Neural progenitor cell (in vitro differentiated cells): ENCODE measurements around the gene KRT13.

ENCODE experiments used
- EZH2 ChIP-seq: fragments of 200-600 bp; sonication (generic); IDR thresholded peaks from 2 replicates; pipeline ENCODE4 v1.6.1; 2017; ENCODE audit warnings: antibody characterized with exemption, mild to moderate bottlenecking, moderate library complexity
- EZH2phosphoT487 ChIP-seq: fragments of 200-600 bp; sonication (generic); IDR thresholded peaks from 2 replicates; pipeline ENCODE4 v1.6.1; 2017; ENCODE audit warnings: antibody characterized with exemption
- TF ChIP-seq, protein P1 (sequence below): fragments of 200-600 bp; sonication (generic); IDR thresholded peaks from 2 replicates; pipeline ENCODE4 v1.5.1; 2017; ENCODE audit warnings: antibody characterized with exemption, mild to moderate bottlenecking

DNA sequence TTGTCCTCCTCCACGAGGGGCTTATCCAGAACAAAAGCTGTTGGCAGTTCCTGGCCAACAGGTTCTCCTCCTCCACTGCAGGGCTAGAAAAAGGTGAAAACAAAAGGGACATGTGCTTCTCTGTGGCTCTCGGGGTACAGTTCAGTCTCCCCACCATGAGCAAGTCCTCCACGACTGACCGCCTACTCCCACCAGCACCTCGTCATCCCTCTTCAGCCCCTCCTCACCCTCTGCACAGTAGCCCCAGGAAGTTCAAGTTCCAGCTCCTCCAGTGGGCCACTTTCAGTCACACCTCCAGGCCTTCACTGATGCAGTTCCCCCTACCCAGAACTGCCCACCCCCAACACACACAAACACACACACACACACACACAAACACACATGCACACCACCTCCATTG is 47.0 kb upstream of the KRT13 start:
- TF ChIP-seq, protein P1, sequence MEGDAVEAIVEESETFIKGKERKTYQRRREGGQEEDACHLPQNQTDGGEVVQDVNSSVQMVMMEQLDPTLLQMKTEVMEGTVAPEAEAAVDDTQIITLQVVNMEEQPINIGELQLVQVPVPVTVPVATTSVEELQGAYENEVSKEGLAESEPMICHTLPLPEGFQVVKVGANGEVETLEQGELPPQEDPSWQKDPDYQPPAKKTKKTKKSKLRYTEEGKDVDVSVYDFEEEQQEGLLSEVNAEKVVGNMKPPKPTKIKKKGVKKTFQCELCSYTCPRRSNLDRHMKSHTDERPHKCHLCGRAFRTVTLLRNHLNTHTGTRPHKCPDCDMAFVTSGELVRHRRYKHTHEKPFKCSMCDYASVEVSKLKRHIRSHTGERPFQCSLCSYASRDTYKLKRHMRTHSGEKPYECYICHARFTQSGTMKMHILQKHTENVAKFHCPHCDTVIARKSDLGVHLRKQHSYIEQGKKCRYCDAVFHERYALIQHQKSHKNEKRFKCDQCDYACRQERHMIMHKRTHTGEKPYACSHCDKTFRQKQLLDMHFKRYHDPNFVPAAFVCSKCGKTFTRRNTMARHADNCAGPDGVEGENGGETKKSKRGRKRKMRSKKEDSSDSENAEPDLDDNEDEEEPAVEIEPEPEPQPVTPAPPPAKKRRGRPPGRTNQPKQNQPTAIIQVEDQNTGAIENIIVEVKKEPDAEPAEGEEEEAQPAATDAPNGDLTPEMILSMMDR: no peak
- no peak for TF ChIP-seq EZH2
- TF ChIP-seq EZH2phosphoT487: no peak
